Measurements from ENCODE around the gene NLRC3. TPM values are rescaled to one million over a fixed set of nuclear protein-coding genes. Genes with fewer than 3 reads are reported as not detected.
"Not testable (repeated sequence)": the region's sequence is repeated elsewhere in the genome, so short reads cannot be mapped to it uniquely, and the experiment has no call there.

NLRC3 gene
- total RNA-seq, 1 experiment from 2014 or later = 0.02 TPM

GRCh38 chr16:3511286-3512180 is 65.7 kb downstream of the NLRC3 start:
- no peaks in the 10 kb centered on the region for H3K27me3 ChIP-seq
- H3K4me1 ChIP-seq = peaks cover 3% of the 10 kb centered on the region; the same call in 1 of the 2 replicates
- H3K27ac ChIP-seq = no peak overlapping the region
- no peak for DNase-seq
- H3K9me3 ChIP-seq (replicated peaks) = no peaks in the 10 kb centered on the region
- H3K36me3 ChIP-seq = no peaks in the 10 kb centered on the region; the same call in 1 of the 2 replicates
- H3K4me3 ChIP-seq = no peak overlapping the region

GRCh38 chr16:3510416-3510815 is 66.8 kb downstream of the NLRC3 start:
- no peaks in the 10 kb centered on the region for H3K9me3 ChIP-seq (replicated peaks)
- no peaks in the 10 kb centered on the region for H3K27me3 ChIP-seq
- H3K36me3 ChIP-seq = no peaks in the 10 kb centered on the region
- no peak for DNase-seq
- peaks cover 3% of the 10 kb centered on the region; the same call in 1 of the 2 replicates for H3K4me1 ChIP-seq
- no peak overlapping the region for H3K4me3 ChIP-seq
- no peak overlapping the region for H3K27ac ChIP-seq

DNA sequence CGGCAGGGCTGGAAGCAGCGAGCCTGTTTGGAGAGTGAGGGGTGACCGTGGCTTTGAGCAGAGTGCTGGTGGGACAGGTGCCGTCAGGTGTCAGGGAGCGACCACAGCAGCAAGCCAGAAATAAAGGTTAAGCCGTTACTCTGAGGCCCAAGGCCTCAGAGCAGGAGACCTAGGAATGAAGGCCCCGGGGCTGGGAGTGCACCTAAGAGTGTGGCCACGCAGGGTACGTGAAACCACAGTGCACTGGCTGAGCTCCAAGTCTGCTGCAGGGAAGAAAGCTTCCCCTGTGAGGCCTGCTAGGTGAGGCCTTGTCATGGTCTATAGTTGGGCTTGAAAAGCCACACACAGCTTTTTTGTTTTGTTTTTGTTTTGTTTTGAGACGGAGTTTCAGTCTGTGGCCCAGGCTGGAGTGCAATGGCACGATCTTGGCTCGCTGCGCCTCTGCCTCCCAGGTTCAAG is 67.7 kb downstream of the NLRC3 start:
- Histone ChIP-seq H3K4me3 (no peak overlapping the region), H3K27ac (no peak overlapping the region), H3K27me3 (no peaks in the 10 kb centered on the region), H3K4me1 (no peaks in the 10 kb centered on the region; the same call in 1 of the 2 replicates), H3K9me3 (replicated peaks) (no peaks in the 10 kb centered on the region), H3K36me3 (no peaks in the 10 kb centered on the region)
- DNase-seq = peak; percentile 66 to 72

GRCh38 chr16:3508736-3509135 is 68.5 kb downstream of the NLRC3 start:
- no peaks in the 10 kb centered on the region for H3K4me1 ChIP-seq
- H3K9me3 ChIP-seq (replicated peaks) = no peaks in the 10 kb centered on the region
- no peak overlapping the region for H3K4me3 ChIP-seq
- no peaks in the 10 kb centered on the region for H3K27me3 ChIP-seq
- DNase-seq = no peak
- H3K36me3 ChIP-seq = no peaks in the 10 kb centered on the region
- H3K27ac ChIP-seq = no peak overlapping the region

- Histone ChIP-seq H3K4me1 (no peaks in the 10 kb centered on the region), H3K36me3 (no peaks in the 10 kb centered on the region), H3K27me3 (no peaks in the 10 kb centered on the region), H3K27ac (no peak overlapping the region), H3K9me3 (replicated peaks) (no peaks in the 10 kb centered on the region), H3K4me3 (no peak overlapping the region)
- DNase-seq = no peak
Measured at GRCh38 chr16:3503523-3503922, 73.7 kb downstream of the NLRC3 start.

DNA sequence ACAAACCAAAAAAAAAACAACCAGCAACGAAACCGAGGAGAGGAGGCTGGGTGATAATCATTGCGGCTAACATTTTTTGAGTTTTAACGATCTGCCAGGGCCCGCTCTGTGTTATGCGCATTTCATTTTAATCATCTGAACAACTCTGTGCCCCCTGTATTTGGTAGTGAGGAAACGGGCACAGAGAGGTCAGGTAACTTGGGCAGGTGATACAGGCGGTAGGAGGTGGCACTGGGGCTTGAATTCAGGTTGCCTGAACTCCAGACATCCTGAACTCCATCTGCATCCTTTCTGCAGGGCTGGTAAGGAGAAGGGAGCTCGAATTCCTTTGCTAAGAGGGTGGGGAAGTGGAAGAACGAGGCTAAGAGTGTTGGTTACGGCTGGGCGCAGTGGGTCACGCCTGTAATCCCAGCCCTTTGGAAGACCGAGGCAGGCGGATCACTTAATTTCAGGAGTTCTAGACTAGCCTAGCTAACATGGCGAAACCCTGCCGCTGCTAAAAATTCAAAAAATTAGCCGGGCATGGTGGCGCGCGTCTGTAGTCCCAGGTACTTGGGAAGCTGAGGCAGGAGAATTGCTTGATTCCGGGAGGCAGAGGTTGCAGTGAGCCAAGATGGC is 75.3 kb downstream of the NLRC3 start:
- no peak overlapping the region for H3K4me3 ChIP-seq
- H3K27ac ChIP-seq = no peak overlapping the region
- no peaks in the 10 kb centered on the region for H3K36me3 ChIP-seq
- no peaks in the 10 kb centered on the region for H3K4me1 ChIP-seq
- DNase-seq = no peak
- no peaks in the 10 kb centered on the region for H3K9me3 ChIP-seq (replicated peaks)
- H3K27me3 ChIP-seq = no peaks in the 10 kb centered on the region

DNA sequence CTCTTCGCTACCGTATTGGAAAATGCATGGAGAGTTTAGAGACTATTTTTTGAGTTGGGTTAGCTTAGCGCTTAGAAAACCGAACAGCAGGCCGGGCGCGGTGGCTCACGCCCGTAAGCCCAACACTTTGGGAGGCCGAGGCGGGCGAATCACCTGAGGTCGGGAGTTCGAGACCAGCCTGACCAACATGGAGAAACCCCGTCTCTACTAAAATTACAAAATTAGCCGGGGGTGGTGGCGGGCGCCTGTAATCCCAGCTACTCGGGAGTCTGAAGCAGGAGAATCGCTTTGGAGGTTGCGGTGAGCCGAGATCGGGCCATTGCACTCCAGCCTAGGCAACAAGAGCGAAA is 75.8 kb downstream of the NLRC3 start:
- H3K9me3 ChIP-seq (replicated peaks); DNase-seq; H3K27me3 ChIP-seq; H3K36me3 ChIP-seq; H3K4me1 ChIP-seq: not testable (repeated sequence)
- H3K4me3 ChIP-seq = peak overlapping the region; percentile 74
- peak overlapping the region; percentile 9; the same call in 1 of the 2 replicates for H3K27ac ChIP-seq

GRCh38 chr16:3498988-3499387 is 78.2 kb downstream of the NLRC3 start:
- no peaks in the 10 kb centered on the region for H3K36me3 ChIP-seq
- no peaks in the 10 kb centered on the region for H3K27me3 ChIP-seq
- no peak overlapping the region for H3K27ac ChIP-seq
- no peak overlapping the region for H3K4me3 ChIP-seq
- H3K9me3 ChIP-seq (replicated peaks) = no peaks in the 10 kb centered on the region
- no peak for DNase-seq
- H3K4me1 ChIP-seq = no peaks in the 10 kb centered on the region

DNA sequence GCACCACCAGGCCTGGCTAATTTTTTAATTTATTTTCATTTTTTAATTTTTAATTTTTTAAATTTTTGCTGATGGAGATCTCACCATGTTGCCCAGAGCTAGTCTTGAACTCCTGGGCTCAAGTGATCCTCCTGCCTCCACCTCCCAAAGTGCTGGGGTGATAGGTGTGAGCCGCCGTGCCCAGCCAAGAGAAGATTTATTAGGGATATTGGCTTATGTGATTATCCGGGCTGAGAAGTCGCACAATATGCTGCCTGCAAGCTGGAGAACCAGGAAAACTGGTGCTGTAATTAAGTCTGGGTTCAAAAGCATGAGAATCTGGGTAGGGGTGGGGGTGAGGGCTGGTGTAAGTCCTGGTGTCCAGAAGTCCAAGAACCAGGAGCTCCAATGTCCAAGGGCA is 79.4 kb downstream of the NLRC3 start:
- Histone ChIP-seq H3K27ac (no peak overlapping the region), H3K4me1 (no peaks in the 10 kb centered on the region), H3K36me3 (no peaks in the 10 kb centered on the region), H3K27me3 (no peaks in the 10 kb centered on the region), H3K4me3 (no peak overlapping the region), H3K9me3 (replicated peaks) (no peaks in the 10 kb centered on the region)
- DNase-seq = no peak

- no peak overlapping the region for H3K4me3 ChIP-seq
- no peaks in the 10 kb centered on the region for H3K36me3 ChIP-seq
- H3K27me3 ChIP-seq = no peaks in the 10 kb centered on the region
- H3K27ac ChIP-seq = no peak overlapping the region
- H3K9me3 ChIP-seq (replicated peaks) = no peaks in the 10 kb centered on the region
- no peak for DNase-seq
- H3K4me1 ChIP-seq = peaks cover under 1% of the 10 kb centered on the region
Measured at GRCh38 chr16:3496386-3496785, 80.8 kb downstream of the NLRC3 start.

DNA sequence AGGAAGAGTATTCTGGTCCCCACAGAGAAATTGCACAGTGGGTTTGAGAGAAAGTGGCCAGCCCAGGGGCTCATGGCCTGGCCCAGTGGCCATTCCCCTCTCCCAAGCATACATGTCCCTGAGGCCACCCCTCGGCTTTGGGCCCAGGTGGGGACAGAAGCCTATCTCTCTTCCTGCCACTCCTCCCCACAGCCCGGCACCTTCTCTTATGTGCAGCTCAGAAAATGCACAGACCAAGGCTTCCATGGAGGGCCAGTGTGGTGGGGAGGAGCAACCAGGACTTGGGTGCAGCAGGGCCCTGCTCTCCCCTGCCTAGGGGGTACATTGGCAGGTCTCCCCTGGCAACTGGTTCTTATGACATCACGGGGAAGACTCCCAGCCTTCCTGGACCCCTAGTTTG is 82.0 kb downstream of the NLRC3 start, which contains the start of gene C16orf90:
Gene C16orf90 (minus strand): TSS at position 314 of the 400 bp plus-strand sequence. CDS start 68 bp downstream, at position 246.
- no peaks in the 10 kb centered on the region for H3K36me3 ChIP-seq
- no peaks in the 10 kb centered on the region for H3K9me3 ChIP-seq (replicated peaks)
- H3K27me3 ChIP-seq = no peaks in the 10 kb centered on the region
- DNase-seq = no peak
- no peak within 1 kb of the TSS for H3K27ac ChIP-seq
- H3K4me1 ChIP-seq = peaks cover 9% of the 10 kb centered on the region
- no peak within 1 kb of the TSS for H3K4me3 ChIP-seq

DNA sequence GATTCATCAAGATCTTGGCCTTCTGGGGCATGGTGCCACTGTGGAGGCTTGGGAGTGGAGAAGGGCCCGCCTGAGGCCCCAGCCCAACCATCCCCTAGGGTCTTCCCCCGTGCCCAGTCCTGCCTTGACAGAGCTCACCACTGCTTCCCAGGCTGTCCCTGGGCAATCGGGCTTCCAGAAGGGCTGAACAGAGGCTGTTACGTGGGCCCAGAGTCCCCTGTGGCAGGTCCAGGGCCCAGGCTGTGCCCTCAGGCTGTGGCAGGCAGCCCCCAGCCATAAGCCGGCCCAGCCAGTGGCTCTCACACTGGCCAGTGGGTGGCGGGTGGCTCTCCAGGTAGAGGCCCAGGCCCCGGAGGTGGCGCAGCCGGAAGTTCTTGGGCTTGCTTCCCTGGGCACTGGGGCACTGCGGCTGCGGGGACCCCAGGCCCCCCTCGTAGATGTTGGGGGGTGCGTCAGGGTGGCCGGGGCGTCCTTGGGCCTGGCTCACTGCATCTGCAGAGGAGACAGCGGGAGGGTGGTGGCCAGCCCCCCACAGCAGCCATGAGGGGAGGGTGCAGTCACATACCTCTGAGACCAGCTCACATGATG is 82.7 kb downstream of the NLRC3 start:
- Histone ChIP-seq H3K27ac (no peak overlapping the region), H3K9me3 (replicated peaks) (no peaks in the 10 kb centered on the region), H3K27me3 (no peaks in the 10 kb centered on the region), H3K36me3 (no peaks in the 10 kb centered on the region), H3K4me1 (peaks cover 9% of the 10 kb centered on the region), H3K4me3 (no peak overlapping the region)
- DNase-seq = no peak

DNA sequence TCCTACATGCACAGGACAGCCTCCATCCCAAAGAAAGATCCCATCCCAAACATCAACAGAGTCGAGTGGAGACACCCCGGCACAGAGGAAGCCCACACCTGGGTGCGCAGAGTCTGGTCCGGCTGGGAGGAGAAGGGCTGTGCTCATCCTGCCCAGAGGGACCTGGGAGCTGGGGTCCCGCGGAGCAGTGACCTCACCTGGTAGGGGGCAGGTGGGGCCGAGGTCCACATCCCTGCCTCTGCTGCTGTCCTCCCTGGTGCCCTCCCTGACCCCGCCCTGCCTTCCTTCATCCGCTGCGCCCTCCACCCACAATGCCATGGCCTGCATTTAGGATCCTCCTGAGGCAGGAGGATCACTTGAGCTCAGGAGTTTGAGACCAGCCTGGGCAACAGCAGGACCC is 84.8 kb downstream of the NLRC3 start:
- H3K27ac ChIP-seq = no peak overlapping the region
- no peak overlapping the region for H3K4me3 ChIP-seq
- H3K9me3 ChIP-seq (replicated peaks) = no peaks in the 10 kb centered on the region
- DNase-seq = no peak
- no peaks in the 10 kb centered on the region for H3K27me3 ChIP-seq
- no peaks in the 10 kb centered on the region for H3K36me3 ChIP-seq
- H3K4me1 ChIP-seq = peaks cover 9% of the 10 kb centered on the region

DNA sequence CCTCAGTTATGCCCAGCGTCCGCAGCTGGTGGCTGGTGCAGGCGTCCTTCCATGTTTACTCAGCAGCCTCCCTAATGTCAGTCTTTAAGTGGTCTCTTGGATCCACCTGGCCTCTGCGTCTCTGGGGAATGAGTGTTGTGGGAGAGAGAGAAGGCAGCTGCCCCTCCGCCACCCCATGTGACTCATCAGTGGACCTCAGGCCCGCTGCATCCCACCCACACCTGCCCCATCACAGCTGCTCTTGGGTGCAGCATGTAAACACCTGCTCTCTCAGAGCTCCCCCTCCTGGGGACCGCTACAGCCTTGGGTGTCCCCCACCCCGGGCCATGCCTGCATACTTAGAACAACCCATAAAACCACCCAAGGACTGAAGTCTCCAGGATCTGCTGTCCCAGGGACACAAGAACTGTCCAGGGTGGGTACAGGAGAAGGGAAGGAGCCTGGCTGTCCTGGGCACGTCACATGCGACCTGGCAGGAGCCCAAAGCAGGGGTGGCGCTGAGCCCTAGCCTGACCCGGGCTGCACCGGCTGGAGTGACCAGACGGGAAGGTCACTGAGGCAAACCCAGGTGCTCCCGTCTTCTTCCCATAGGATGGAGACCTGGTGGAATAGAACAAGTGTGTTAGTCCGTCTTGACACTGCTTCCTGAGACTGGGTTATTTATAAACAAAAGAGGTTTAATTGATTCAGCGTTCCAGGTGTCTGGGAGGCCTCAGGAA is 86.1 kb downstream of the NLRC3 start:
- H3K4me1 ChIP-seq = peaks cover 9% of the 10 kb centered on the region
- peak; percentile 81 to 82 for DNase-seq
- no peak overlapping the region for H3K27ac ChIP-seq
- H3K9me3 ChIP-seq (replicated peaks) = no peaks in the 10 kb centered on the region
- no peak overlapping the region for H3K4me3 ChIP-seq
- H3K36me3 ChIP-seq = peaks cover 3% of the 10 kb centered on the region; the same call in 1 of the 2 replicates
- H3K27me3 ChIP-seq = no peaks in the 10 kb centered on the region

Measured in SJCRH30 (cell line).